A549 (cell line): Measurements from ENCODE around the gene SEC31A. TPM values are rescaled to one million over a fixed set of nuclear protein-coding genes. Genes with fewer than 3 reads are reported as not detected.

Experiments
- ATAC-seq, 2 experiments: fragments of 200-7000 bp in 1 of 2; fragments of >200 bp in 1 of 2; cut with Nextera tagmentation in 1 of 2; cut with Tn5 transposase in 1 of 2; 3 replicates each; pipeline versions ENCODE4 v1.8.0 to v1.9.1; 2018 to 2020; ENCODE audit warnings: mild to moderate bottlenecking in 1 of 2, moderate library complexity in 1 of 2
- CTCF ChIA-PET: fragments of 300-600 bp; sonication (Branson Sonifier 250); formaldehyde crosslinking; extraction: SDS; loops from one replicate; lab custom pipeline; 2021; ENCODE audit warnings: antibody characterized with exemption, inconsistent platforms; lab: Yijun Ruan, JAX
- POLR2A ChIA-PET: fragments of 350-600 bp; formaldehyde crosslinking; extraction: SDS; loops from one replicate; lab custom pipeline; 2021; ENCODE audit warnings: antibody characterized with exemption, inconsistent platforms; lab: Yijun Ruan, JAX
- DNase-seq, 2 experiments: peaks; one replicate each; pipeline versions ENCODE4 v3.0.0 to v3.0.0-alpha.2; 2011 to 2016; ENCODE audit warnings: low read depth in 1 of 2, low spot score in 1 of 2
- FAIRE-seq: peaks from 2 replicates; lab custom pipeline; 2011; peaks lifted over from hg19 to GRCh38; lab: Jason Lieb, UNC
- H3K27ac ChIP-seq, 2 experiments: fragments of >200 bp; sonication (Bioruptor Twin); formaldehyde crosslinking; 3 replicates each; pipeline ENCODE4 v1.5.1; 2016 to 2017
- H3K4me1 ChIP-seq: fragments of >200 bp; sonication (Bioruptor Twin); formaldehyde crosslinking; 3 replicates; pipeline ENCODE4 v1.6.1; 2016
- H3K4me2 ChIP-seq: fragments of >200 bp; sonication (Bioruptor Twin); formaldehyde crosslinking; 3 replicates; pipeline ENCODE4 v1.6.1; 2016
- H3K4me3 ChIP-seq: fragments of >200 bp; sonication (Bioruptor Twin); formaldehyde crosslinking; 3 replicates; pipeline ENCODE4 v1.5.1; 2016
- H3K9me3 ChIP-seq: fragments of >200 bp; sonication (Bioruptor Twin); formaldehyde crosslinking; 3 replicates; pipeline ENCODE4 v1.6.1; 2016
- BHLHE40 ChIP-seq: IDR thresholded peaks from 2 replicates; pipeline ENCODE4 v1.6.1; 2012; ENCODE audit warnings: low read depth, low read length, inconsistent platforms
- CBX2 ChIP-seq: fragments of 200-600 bp; sonication (generic); IDR thresholded peaks from 2 replicates; pipeline ENCODE4 v1.6.1; 2016; ENCODE audit warnings: low read depth, mild to moderate bottlenecking, borderline replicate concordance
- CBX8 ChIP-seq: fragments of 200-600 bp; sonication (generic); IDR thresholded peaks from 2 replicates; pipeline ENCODE4 v1.6.1; 2016
- CHD4 ChIP-seq: fragments of 200-600 bp; sonication (generic); IDR thresholded peaks from 2 replicates; pipeline ENCODE4 v1.6.1; 2016; ENCODE audit warnings: antibody characterized with exemption, mild to moderate bottlenecking, borderline replicate concordance
- E2F6 ChIP-seq: IDR thresholded peaks from 2 replicates; pipeline ENCODE4 v1.6.1; 2012; ENCODE audit warnings: low read depth, borderline replicate concordance
- EP300 ChIP-seq, 2 experiments: fragments of >200 bp; sonication (Bioruptor Twin); formaldehyde crosslinking; IDR thresholded peaks; 2 replicates in 1 of 2; 3 replicates in 1 of 2; pipeline ENCODE4 v1.6.1; 2016 to 2017
- ESRRA ChIP-seq: fragments of 150-350 bp; IDR thresholded peaks from 2 replicates; pipeline ENCODE4 v1.6.1; 2014; ENCODE audit warnings: mild to moderate bottlenecking, low read length, borderline replicate concordance
- FOSB ChIP-seq: fragments of 250-450 bp; sonication (Bioruptor Pico); IDR thresholded peaks from 2 replicates; pipeline ENCODE4 v1.5.0; 2020; ENCODE audit warnings: mild to moderate bottlenecking, moderate library complexity
- GATA3 ChIP-seq: IDR thresholded peaks from 2 replicates; pipeline ENCODE4 v1.6.1; 2012; ENCODE audit warnings: borderline replicate concordance
- HOXA7 ChIP-seq: fragments of 250-450 bp; sonication (Bioruptor Pico); IDR thresholded peaks from 2 replicates; pipeline ENCODE4 v1.5.0; 2020; ENCODE audit warnings: mild to moderate bottlenecking, moderate library complexity
- JUN ChIP-seq, 2 experiments: fragments of >200 bp; sonication (Bioruptor Twin); formaldehyde crosslinking; IDR thresholded peaks; 2 replicates in 1 of 2; 3 replicates in 1 of 2; pipeline ENCODE4 v1.6.1; 2016 to 2017
- KDM5A ChIP-seq: fragments of 200-600 bp; sonication (generic); IDR thresholded peaks from 2 replicates; pipeline ENCODE4 v1.6.1; 2016; ENCODE audit warnings: antibody characterized with exemption, mild to moderate bottlenecking
- NR3C1 ChIP-seq: fragments of >200 bp; sonication (Bioruptor Twin); formaldehyde crosslinking; IDR thresholded peaks from 3 replicates; pipeline ENCODE4 v1.6.1; 2017
- PBX3 ChIP-seq: IDR thresholded peaks from 2 replicates; pipeline ENCODE4 v1.6.1; 2012
- POLR2A ChIP-seq: IDR thresholded peaks from 2 replicates; pipeline ENCODE4 v1.6.1; 2012; ENCODE audit warnings: mild to moderate bottlenecking, low read length
- REST ChIP-seq: fragments of 200-600 bp; sonication (generic); IDR thresholded peaks from 2 replicates; pipeline ENCODE4 v1.6.1; 2016; ENCODE audit warnings: antibody characterized with exemption, mild to moderate bottlenecking, moderate library complexity
- RFX5 ChIP-seq: fragments of 450-650 bp; IDR thresholded peaks from 2 replicates; pipeline ENCODE4 v1.7.1; 2014; ENCODE audit warnings: antibody characterized with exemption, mild to moderate bottlenecking, moderate library complexity
- RNF2 ChIP-seq: fragments of 200-600 bp; sonication (generic); IDR thresholded peaks from 2 replicates; pipeline ENCODE4 v1.6.1; 2016; ENCODE audit warnings: low read depth, mild to moderate bottlenecking, antibody characterized with exemption, moderate library complexity, borderline replicate concordance
- ZNF302 ChIP-seq: fragments of 250-450 bp; sonication (Bioruptor Pico); IDR thresholded peaks from 2 replicates; pipeline ENCODE4 v1.9.0; 2021; ENCODE audit warnings: inconsistent platforms, mild to moderate bottlenecking, moderate library complexity
- ZSCAN20 ChIP-seq: fragments of 250-450 bp; sonication (Bioruptor Pico); IDR thresholded peaks from 2 replicates; pipeline ENCODE4 v1.8.0; 2022; ENCODE audit warnings: mild to moderate bottlenecking, moderate library complexity
- WGBS: methylation state at CpG from one replicate; pipeline ENCODE4 v1.1.6; 2017; ENCODE audit errors: missing lambda C conversion rate; 5-methylcytosine and 5-hydroxymethylcytosine counted together
- polyA plus RNA-seq, 4 experiments: library from polyadenylated mRNA; depleted of rRNA in 3 of 4; stranded (reverse); fragments of >200 nt; fragmentation: RNase III in 1 of 4; extraction: RNeasy Plus Mini Kit Qiagen cat#74134 plus additional on column Dnase treatment in 1 of 4; gene quantifications; 2 replicates in 3 of 4; 3 replicates in 1 of 4; pipeline ENCODE4 v1.2.3, GENCODE V29; 2011 to 2017
- TF ChIP-seq, protein P1 (sequence below): fragments of 150-350 bp; IDR thresholded peaks from 2 replicates; pipeline ENCODE4 v1.6.1; 2014; ENCODE audit warnings: low read depth, mild to moderate bottlenecking, low read length
- TF ChIP-seq, protein P2 (sequence below): fragments of >200 bp; sonication (Bioruptor Twin); formaldehyde crosslinking; IDR thresholded peaks from 3 replicates; pipeline ENCODE4 v1.6.1; 2016
- TF ChIP-seq, protein P3 (sequence below): IDR thresholded peaks from 2 replicates; pipeline ENCODE4 v1.6.1; 2012

The SEC31A gene
- polyA plus RNA-seq, 2 of the 4 experiments (the other 2 are of a cell fraction): 67.8 to 127 TPM

DNA sequence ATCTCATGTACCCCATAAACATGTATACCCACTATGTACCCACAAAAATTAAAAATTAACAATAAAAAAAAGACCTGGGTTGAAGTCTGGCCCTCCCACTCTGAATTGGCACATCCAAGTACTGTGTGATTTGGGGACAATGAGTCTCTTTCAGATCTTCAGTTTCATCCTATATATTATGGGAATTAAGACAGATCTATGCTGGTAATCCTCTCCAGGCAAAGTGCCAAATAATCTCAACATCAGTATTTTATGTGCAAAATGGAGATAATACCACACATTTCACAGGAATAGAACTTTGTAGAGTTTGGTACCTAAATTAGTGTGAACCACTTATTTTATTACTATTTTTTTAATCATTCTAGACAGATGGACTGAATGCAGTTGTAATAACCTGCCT lies 81.3 kb downstream of the SEC31A start:
- no peak for FAIRE-seq
- ChIA-PET CTCF (no interaction called here), POLR2A (no interaction called here)
- no peak for ATAC-seq
- TF ChIP-seq CHD4 (no peak), ESRRA (no peak), REST (no peak), CBX2 (no peak), ZSCAN20 (CRISPR knock-in tag) (no peak), NR3C1 (no peak), PBX3 (no peak)
- TF ChIP-seq, protein P1, sequence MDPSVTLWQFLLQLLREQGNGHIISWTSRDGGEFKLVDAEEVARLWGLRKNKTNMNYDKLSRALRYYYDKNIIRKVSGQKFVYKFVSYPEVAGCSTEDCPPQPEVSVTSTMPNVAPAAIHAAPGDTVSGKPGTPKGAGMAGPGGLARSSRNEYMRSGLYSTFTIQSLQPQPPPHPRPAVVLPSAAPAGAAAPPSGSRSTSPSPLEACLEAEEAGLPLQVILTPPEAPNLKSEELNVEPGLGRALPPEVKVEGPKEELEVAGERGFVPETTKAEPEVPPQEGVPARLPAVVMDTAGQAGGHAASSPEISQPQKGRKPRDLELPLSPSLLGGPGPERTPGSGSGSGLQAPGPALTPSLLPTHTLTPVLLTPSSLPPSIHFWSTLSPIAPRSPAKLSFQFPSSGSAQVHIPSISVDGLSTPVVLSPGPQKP: no peak
- Histone ChIP-seq H3K4me3 (no peak overlapping the region), H3K27ac (no peak overlapping the region), H3K9me3 (no peaks in the 10 kb centered on the region), H3K4me1 (no peaks in the 10 kb centered on the region), H3K4me2 (no peak overlapping the region)
- DNase-seq: no peak

DNA sequence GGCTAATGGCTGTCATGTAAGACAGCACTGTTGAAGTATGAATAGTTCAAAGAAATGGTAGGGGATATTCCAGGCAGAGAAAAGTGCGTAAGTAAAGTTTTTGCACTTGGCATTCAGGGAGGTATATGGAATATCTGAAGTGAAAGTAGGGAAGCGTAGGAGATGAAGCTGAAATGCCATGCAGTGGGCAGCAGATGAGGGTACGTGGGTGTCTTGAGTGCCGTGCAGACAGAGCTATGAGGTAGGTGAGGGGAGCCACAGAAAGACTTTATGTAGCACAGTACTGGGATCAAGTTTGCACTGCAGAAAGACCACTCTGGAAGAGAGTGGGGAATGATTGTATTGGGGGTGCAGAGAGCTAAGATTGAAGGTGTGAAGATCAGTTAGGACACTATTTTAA lies 87.2 kb downstream of the SEC31A start:
- CTCF ChIA-PET: no interaction called here
- ATAC-seq (no peak), FAIRE-seq (no peak), DNase-seq (no peak)
- peaks cover 3% of the 10 kb centered on the region; the same call in 1 of the 3 replicates for H3K4me1 ChIP-seq
- no peaks in the 10 kb centered on the region for H3K9me3 ChIP-seq
- H3K27ac ChIP-seq: no peak overlapping the region
- 65% methylated on average over 4 of the region's 4 CpGs for whole genome bisulfite sequencing
- H3K4me3 ChIP-seq: no peak overlapping the region
- TF ChIP-seq KDM5A: no peak
- no peak for TF ChIP-seq FOSB (CRISPR knock-in tag)
- TF ChIP-seq ZNF302 (CRISPR knock-in tag): no peak
- no peak for TF ChIP-seq HOXA7 (CRISPR knock-in tag)
- TF ChIP-seq, protein P2, sequence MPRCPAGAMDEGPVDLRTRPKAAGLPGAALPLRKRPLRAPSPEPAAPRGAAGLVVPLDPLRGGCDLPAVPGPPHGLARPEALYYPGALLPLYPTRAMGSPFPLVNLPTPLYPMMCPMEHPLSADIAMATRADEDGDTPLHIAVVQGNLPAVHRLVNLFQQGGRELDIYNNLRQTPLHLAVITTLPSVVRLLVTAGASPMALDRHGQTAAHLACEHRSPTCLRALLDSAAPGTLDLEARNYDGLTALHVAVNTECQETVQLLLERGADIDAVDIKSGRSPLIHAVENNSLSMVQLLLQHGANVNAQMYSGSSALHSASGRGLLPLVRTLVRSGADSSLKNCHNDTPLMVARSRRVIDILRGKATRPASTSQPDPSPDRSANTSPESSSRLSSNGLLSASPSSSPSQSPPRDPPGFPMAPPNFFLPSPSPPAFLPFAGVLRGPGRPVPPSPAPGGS: no peak
- no peak for TF ChIP-seq GATA3
- no peak for TF ChIP-seq CBX2
- TF ChIP-seq RFX5: no peak
- TF ChIP-seq E2F6: no peak
- TF ChIP-seq NR3C1: no peak
- no peak for TF ChIP-seq PBX3
- no peak for TF ChIP-seq ZSCAN20 (CRISPR knock-in tag)
- TF ChIP-seq JUN (IDR thresholded peaks at IDR 0.05): no peak
- TF ChIP-seq BHLHE40: no peak
- TF ChIP-seq EP300 (IDR thresholded peaks at IDR 0.05): no peak
- TF ChIP-seq, protein P3, sequence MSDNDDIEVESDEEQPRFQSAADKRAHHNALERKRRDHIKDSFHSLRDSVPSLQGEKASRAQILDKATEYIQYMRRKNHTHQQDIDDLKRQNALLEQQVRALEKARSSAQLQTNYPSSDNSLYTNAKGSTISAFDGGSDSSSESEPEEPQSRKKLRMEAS: no peak
- TF ChIP-seq POLR2A: no peak
- TF ChIP-seq CBX8: no peak
- TF ChIP-seq RNF2: no peak
- POLR2A ChIA-PET: no interaction called here
- no peak overlapping the region for H3K4me2 ChIP-seq
